LHCN-M2 (cell line): Measurements from ENCODE around the gene PNLDC1. TPM values are rescaled to one million over a fixed set of nuclear protein-coding genes. Genes with fewer than 3 reads are reported as not detected.
"Not testable (repeated sequence)": the region's sequence is repeated elsewhere in the genome, so short reads cannot be mapped to it uniquely, and the experiment has no call there.

ENCODE experiments used
- DNase-seq: peaks from one replicate; pipeline ENCODE4 v3.0.0-alpha.2; 2012; ENCODE audit warnings: low read depth
- total RNA-seq: library from RNA; depleted of rRNA; stranded (reverse); fragments of >200 nt; gene quantifications from 2 replicates; pipeline ENCODE4 v1.2.3, GENCODE V29; 2014; rRNA removed

Gene PNLDC1
- total RNA-seq, 1 experiment from 2014 or later = not detected

DNA sequence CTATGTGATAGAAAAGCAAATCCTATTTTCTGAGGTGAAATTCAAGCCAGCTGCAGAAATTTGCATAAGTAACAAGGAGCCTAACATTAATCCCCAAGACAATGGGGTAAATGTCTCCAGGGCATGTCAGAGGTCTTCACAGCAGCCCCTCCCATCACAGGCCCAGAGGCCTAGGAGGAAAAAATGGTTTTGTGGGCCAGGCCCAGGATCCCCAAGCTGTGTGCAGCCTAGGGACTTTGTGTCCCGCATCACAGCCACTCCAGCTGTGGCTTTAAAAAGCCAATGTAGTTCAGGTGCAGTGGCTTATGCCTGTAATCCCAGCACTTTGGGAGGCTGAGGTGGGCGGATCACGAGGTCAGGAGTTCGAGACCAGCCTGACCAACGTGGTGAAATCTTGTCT lies 48.5 kb downstream of the PNLDC1 start:
- DNase-seq = not testable (repeated sequence)

DNA sequence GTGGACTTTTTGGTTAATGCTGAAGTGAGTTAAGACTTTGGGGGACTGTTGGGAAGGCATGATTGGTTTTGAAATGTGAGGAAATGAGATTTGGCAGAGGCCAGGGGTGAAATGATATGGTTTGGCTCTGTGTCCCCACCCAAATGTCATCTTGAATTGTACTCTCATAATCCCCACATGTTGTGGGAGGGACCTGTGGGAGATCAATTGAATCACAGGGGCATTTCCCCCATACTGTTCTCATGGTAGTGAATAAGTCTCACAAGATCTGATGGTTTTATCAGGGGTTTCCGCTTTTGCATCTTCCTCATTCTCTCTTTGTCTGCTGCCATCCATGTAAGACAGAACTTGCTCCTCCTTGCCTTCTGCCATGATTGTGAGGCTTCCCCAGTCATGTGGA lies 49.8 kb downstream of the PNLDC1 start:
- not testable (repeated sequence) for DNase-seq

DNA sequence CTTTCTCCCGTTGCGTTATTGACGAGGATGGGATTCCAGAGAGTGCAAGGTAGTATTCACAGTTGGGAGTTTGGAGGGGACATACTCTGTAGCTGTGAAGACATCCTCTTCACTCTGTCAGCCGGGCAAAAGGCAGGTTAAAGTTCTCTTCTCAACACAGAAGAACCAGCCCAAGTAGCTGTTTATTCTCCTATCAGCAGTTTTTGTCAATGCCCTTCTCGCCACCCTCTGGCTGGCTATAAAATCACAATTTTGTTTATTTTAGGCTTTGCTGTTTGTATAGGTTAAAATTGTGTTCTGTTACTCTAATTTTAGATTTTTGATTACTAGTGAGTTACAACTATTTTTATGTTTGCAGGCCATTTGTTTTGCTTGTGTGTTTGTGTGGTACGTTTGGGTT lies 52.8 kb downstream of the PNLDC1 start:
- no peak for DNase-seq

DNA sequence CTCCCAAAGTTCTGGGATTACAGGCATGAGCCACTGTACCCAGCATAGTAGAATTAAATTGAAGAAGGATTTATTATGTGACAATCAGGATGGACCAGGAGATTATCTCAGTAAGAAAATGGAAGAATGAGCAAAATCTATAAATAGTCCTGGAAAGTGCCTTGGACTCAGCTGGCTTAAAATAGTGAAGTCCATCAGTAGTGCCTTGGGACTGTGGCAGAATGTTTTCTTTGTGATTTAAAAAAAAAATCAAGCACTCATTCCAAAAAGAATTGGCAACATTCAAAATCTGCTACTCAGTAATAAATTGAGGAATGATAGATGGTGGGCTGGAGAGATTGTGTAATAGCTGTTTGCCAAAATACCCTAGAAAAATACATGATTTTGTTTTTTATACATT lies 53.7 kb downstream of the PNLDC1 start:
- DNase-seq = no peak

DNA sequence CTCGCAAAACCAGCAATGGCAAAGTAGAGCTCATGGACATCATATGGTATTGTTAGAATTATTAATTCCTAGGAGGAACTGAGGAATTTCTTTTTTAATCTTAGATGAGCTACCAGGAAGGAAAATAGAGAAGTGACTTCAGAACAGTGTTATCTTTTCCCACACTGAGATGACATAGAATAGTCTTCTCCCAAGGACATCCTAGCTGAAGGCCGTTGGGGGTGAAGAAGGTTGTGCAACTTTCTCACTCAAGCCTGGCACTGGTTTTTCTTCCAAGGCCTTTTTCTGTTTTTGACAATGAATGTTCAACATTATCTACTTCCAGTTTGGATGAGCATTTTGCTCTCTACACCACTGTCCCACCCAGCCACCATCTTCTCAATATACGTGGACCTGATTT lies 54.9 kb downstream of the PNLDC1 start:
- no peak for DNase-seq

DNA sequence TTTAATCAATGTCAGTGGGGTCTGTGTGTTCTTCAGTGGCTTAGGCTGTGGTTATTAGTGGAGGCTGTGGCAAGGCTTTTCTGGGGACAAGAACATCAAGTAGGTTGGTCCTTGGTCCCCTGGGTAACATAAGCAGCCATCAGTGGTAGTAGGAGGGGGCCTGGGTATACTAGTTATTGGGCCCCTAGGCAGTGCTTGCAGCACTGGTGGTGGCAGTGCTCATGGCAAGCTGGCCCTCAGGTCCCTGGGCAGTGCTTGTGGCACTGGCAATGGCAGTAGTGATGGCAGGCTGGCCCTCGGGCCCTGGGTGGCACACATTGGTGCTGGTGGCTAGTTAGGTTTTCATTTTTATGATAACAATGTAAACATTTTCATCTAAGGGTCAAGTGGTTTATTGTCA lies 58.2 kb downstream of the PNLDC1 start:
- DNase-seq = no peak

DNA sequence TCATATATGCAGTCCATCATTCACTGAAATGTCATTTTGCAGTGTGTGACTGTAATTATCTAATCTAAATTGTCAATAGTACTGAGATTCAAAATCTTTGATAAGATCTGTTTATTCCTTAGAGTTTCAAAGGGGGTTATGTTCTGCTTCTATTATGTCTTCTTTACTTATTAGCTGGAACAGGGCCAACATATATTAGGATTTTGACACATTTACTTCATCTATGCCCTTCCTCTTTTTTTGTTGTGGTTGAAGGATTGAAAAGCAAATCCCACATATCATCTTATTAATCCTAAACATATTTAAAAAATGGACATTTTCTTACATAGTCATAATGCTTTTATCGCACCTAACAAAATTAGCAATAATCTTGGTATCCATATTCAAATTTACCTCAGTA lies 60.4 kb downstream of the PNLDC1 start:
- no peak for DNase-seq

DNA sequence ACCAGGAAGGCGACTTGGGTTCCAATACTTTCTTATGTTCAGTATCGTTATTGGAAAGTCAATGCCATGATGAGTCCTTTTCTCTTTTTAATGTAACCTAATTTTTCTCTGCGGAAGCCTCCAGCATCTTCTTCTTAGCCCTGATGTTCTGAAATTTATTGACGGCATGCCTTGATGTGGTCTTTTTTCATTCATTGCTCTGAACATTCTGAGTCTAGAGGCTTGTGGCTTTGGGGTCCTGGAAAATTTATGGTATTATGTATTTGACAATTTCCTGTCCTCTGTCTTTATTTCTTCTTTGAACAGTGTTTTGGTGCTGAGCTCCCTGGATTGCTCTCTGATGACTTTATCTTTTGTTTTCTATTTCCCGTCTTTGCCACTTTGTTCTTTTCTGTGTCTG lies 62.0 kb downstream of the PNLDC1 start:
- DNase-seq = no peak

DNA sequence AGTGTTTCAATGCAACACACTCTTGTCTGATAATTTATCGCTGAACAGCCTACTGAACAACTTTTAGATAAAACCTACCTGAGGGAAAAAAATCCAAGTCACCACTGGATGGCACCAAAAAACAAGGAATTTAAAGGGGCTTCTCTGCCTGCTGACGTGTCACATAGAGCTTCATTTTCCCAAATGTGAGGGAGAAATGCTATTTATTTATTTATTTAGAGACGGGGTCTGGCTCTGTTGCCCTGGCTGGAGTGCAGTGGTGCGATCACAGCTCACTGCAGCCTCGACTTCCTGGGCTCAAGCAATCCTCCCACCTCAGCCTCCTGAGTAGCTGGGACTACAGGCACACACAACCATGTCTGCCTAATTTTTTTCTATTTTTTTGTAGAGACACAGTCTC lies 63.3 kb downstream of the PNLDC1 start:
- peak; percentile 70 for DNase-seq

DNA sequence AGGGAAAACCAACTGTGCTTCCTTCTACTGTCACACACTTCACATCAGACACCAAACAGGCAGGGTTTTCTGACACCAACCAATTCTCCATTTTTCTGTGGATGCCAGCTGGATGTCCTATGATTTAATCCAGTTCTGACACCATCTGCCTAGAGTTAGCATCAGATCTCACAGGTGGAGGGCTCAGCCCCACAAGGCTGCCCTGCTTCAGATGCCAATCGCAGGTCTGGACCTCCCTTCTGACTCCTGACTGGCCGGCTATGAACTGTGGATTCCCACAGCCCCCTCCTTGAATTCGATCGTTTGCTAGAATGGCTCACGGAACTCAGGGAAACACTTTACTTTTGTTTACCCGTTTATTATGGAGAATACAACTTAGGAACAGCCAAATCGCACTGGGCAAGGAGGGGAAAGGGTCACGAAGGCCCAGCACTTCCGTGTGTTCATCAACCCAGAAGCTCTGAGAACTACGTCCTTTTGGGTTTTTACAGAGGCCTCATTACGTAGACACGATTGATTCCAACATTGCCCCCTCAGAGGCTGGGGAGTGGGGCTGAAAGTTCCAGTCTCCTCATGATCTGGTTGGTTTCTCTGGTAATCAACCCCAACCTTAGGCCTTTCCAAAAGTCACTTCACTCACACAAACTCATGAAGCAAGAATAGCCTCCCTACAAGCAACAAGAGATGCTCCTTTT lies 65.3 kb downstream of the PNLDC1 start:
- no peak for DNase-seq

DNA sequence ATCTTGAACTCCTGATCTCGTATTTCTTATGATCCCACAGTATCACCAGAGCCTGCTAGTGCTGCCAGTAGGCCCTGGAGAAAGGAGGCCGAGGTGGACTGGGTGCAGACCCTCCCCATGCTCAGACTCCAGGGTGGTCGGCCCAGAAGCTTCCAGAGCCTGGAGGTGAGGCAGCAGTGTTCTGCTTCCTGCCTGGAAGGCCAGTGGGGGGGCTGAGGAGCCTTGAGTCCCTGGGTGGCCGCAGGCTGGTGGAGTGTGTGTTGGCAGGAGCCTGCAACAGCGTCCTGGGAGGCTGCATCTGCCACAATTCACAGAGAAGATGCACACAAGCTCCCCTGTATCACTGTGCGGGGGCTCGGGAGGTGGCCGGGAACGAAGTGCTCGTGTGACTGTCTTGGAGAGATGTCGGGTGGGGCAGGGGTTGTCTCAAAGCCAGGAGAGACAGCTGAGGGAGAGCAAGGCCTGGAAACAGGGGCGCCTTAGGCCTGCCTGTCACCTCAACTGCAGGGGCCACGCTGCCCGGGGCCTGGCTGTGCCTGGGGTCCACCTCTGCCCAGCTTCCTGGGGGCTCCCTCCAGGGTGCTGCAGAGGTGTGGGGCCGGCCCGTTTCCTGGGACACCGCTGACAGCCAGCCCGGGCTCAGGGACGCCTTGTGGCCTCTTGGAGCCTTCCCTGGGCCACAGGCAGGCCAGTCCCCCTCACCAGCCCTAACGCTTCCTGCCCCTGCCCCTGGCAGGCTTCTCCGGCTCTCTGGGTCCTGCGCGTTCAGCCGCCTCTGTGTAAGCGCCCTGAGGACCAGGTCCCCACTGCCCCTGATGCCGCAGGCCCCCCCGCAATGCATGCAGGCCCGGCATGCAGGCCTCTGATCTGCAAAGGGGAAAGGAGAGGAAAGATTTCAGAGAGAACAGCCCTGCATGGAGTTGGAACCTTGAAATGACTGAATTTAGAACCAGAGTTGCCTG lies 66.5 kb downstream of the PNLDC1 start:
- DNase-seq = no peak

Other genes with a start within 250 kb of the PNLDC1 start
- gene SOD2, start 107.0 kb upstream of the PNLDC1 start, total RNA-seq = 123 and 154 TPM in 2 replicates
- 81.4 and 90.3 TPM in 2 replicates for gene WTAP, start 72.8 kb upstream of the PNLDC1 start, total RNA-seq
- 24.2 and 27.4 TPM in 2 replicates for gene ACAT2, start 38.2 kb upstream of the PNLDC1 start, total RNA-seq
- 339 and 384 TPM in 2 replicates for gene TCP1, start 10.7 kb upstream of the PNLDC1 start, total RNA-seq
- gene MRPL18, start 9.8 kb upstream of the PNLDC1 start, total RNA-seq = 95.2 and 111 TPM in 2 replicates
- not detected in 2 replicates for gene MAS1, start 90.7 kb downstream of the PNLDC1 start, total RNA-seq
- gene IGF2R, start 168.8 kb downstream of the PNLDC1 start, total RNA-seq = 42.5 and 50.5 TPM in 2 replicates